HG02973 (cell line): ENCODE measurements around the gene UROC1.

Experiments
- ATAC-seq: cut with Tn5 transposase; IDR thresholded peaks from one replicate; pipeline ENCODE4 v1.9.1; 2021; ENCODE audit warnings: moderate library complexity; ENCODE audit not compliant: unreplicated experiment

UROC1 gene

DNA sequence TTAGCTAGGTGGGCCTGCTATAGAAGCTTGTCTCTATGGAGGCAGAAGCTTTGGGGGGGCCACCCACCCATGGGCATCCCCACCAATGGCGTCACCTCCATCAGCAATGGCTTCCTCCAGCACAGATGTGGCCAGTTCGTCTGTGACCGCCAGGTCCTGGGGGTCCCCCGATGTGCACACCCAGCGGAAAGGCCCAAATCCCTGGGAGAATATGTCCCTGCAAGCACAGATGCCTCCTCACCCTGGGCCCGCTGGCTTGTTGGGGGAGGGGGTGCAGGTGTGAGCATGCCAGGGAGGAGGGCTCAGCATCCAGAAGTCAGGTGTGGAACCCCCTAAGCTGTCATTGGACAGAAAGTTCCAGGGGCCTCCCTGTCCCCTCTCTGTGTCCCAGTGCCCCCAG lies 19.6 kb downstream of the UROC1 start:
- ATAC-seq, result no peak

DNA sequence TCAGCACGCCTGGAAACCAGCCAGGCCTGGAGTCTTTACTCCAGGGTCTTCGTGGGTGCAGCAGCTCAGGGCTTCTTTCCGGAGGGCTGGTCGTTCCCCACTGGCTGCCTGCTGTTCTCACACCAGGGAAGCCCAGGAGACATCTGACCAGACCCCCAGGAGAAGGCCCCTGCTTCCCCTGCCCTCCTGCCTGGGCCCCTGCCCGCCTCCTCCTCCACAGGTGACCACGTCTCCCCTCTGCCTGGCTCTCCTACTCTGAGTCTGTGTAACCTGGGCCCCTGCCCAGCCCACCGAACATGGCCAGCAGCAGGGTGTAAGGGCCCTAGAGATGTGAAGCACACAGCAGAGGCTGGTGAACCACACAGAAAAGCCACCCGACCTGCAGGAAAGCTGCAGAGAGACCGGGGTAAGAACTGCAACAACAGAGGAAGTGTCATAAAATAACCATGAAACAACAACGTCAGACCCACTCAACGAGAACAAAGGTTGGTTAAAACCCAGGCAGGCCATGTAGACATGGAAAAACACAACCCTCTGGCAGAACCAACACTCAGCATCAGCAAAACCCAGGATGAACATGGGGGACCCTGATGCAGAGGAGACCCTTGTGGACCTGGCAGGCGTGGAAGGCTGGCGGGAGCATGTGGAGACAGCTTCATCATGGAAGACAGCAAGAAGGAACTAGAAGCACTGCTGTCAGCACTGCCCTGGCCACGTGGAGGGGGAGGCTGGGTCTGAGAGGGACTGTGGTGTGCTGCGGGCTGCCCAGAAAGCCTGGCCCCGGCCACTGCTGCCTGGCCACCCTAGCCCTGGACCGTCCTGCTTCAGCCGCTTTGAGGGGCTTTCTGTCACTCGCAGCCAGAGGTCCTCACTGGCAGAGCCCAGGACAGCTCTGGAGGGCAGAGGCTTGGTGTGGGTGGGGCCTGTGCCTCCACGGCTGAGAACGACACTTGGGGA lies 20.4 kb downstream of the UROC1 start:
- ATAC-seq, result no peak

GRCh38 chr3:126495786-126496185 lies 21.8 kb downstream of the UROC1 start:
- no peak for ATAC-seq

DNA sequence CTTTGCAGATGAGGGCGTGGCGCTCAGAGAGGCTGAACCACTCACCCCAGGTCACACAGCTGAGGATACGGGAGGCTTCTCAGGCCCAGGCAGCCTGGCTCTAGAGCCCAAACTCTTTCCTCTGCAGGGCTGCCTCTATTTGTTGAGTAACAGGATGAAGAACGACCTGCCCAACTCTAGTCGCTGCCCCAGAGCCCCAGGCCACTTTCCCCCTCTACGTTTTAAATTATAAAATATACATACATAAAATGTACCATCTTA lies 22.7 kb downstream of the UROC1 start:
- ATAC-seq, result no peak

- ATAC-seq, result no peak
Observed at GRCh38 chr3:126494204-126494969, 23.2 kb downstream of the UROC1 start.

GRCh38 chr3:126493739-126494138 lies 23.8 kb downstream of the UROC1 start:
- ATAC-seq, result no peak

- ATAC-seq, result no peak
Observed at GRCh38 chr3:126493051-126493450, 24.5 kb downstream of the UROC1 start.

GRCh38 chr3:126491221-126492013 lies 26.2 kb downstream of the UROC1 start:
- ATAC-seq, result no peak

- no peak for ATAC-seq
Observed at GRCh38 chr3:126490619-126491018, 27.0 kb downstream of the UROC1 start.

- no peak for ATAC-seq
Observed at GRCh38 chr3:126488886-126489569, 28.5 kb downstream of the UROC1 start.

GRCh38 chr3:126488185-126488584 lies 29.4 kb downstream of the UROC1 start:
- no peak for ATAC-seq

- no peak for ATAC-seq
Observed at GRCh38 chr3:126487151-126487771, 30.3 kb downstream of the UROC1 start.

- ATAC-seq, result no peak
Observed at GRCh38 chr3:126486360-126486847, 31.2 kb downstream of the UROC1 start.

DNA sequence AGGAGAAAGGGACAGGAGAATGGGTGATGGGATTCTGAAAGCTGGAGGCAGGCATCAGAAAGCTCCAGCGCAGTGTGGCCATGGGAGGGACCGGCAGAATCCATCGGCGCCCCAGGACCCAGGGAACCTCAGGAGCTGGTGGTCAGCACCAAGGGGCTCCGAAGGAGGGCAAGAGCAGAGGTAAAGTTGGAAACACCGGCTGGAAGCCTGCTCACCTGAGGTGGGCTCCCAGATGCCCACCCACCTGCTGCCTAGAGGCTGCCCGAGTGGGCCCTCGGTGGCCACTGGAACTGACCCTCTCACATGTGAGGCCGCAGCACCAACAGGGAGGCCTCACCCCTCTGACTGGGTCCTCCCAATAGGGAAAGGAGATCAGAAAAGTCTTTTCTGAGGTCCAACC lies 31.6 kb downstream of the UROC1 start:
- no peak for ATAC-seq

GRCh38 chr3:126485176-126485897 lies 32.2 kb downstream of the UROC1 start:
- no peak for ATAC-seq

- no peak for ATAC-seq
Observed at GRCh38 chr3:126484662-126485061, 32.9 kb downstream of the UROC1 start.

DNA sequence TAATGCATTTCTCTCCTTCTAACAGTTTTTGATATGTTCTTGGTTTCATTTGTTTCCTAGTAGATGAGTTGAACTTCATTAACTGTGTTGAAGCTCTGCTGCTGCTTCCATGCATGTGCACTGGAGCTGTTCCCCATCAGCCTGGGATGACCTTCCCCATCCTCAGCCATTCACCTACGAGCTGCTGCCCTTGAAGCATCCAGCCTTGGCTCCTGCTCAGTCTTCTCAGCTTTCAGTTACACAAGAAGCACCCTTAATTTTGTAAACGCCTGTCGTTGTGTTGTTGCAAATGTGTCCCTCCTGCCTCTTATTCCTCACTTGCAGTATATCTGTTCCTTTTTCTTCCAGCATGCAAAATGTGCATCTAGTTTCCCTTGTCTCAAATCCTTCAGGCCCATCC lies 33.4 kb downstream of the UROC1 start:
- ATAC-seq, result no peak

GRCh38 chr3:126483321-126483761 lies 34.2 kb downstream of the UROC1 start:
- ATAC-seq, result no peak

- ATAC-seq, result no peak
Observed at GRCh38 chr3:126482503-126483255, 34.9 kb downstream of the UROC1 start.
